HG03378 (cell line): ENCODE data around the gene HCN2.
"Not testable (repeated sequence)": the region's sequence is repeated elsewhere in the genome, so short reads cannot be mapped to it uniquely, and the experiment has no call there.

Experiments used
- ATAC-seq: cut with Tn5 transposase; IDR thresholded peaks from one replicate; pipeline ENCODE4 v1.9.1; 2021; ENCODE audit warnings: mild to moderate bottlenecking, moderate library complexity; ENCODE audit not compliant: unreplicated experiment

HCN2 gene

DNA sequence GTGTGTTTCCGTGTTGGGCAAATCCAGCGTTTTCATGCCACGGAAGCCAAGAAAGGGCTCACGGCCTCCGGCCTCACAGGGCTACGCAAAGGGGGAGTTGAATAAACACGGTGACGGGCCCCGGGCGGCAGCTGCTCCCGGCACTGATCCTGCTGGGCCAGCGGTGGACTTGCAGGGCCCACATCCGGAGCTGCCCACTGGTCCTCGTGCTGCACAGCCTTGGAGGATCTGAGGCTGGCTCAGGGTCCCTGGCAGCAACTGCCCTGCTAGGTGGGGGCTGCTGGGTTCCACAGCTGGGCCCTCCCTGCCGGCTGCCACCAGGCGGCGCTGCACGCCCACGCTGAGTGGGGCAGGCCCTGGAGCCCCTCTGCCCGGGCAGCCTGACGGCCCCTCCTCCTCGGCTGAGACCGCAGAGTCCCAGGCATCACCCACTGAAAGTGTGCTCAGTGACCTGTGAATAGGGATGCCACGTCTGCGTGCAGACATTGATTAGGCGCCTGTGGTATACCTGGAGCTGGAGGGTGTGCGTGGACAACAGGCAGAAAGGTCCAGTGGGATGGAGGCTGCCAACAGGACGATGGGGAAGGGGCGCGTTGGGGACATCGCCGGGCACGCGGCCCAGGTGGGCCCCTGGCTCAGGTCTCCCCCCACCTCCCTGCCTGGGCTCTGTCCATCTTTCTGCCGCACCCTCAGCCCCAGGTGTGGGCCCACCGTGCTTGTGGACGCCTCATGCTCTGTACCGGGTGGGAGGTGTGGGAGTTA, 5.3 kb upstream of the HCN2 start:
- no peak for ATAC-seq

DNA sequence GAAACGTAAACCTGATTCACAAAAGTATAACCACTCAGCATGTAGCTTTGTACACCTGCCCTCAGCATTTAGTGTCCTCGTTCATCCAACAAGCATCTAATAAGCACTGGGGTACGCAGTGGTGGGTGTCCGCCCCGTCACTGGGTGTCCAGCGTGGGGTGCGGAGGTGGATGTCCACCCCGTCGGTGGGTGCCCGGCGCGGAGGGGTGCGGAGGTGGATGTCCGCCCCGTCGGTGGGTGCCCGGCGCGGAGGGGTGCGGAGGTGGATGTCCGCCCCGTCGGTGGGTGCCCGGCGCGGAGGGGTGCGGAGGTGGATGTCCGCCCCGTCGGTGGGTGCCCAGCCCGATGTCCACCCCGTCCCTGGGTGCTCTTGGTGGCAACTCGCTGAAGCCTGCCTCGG, 4.5 kb upstream of the HCN2 start:
- ATAC-seq: not testable (repeated sequence)

DNA sequence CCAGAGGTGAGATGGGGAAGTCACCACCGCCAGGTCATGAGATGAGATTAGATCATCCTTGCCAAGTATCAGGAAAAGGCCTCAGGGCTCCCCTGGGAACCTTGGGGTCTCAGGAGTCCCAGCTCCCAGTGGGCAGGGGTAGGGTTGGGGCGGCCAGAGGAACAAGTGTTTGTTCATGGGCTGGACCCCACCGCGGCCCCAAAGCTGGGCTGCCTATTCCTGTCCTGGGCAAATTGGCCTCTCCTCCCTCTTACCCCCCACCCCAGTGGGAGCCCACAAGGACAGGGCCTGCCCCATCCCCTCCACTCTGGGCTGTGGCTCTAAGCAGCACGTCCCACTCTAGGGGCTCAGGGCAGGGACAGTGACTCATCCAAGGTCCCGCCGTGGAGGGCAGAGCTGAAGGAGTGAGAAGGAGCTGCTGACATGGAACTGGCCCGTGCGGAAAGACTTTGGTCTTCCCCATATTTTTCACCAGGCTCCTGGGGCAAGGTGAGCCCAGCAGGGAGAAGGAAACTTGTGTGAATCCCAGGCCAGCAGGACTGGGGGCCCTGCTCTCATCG, 4.0 kb upstream of the HCN2 start:
- no peak for ATAC-seq

DNA sequence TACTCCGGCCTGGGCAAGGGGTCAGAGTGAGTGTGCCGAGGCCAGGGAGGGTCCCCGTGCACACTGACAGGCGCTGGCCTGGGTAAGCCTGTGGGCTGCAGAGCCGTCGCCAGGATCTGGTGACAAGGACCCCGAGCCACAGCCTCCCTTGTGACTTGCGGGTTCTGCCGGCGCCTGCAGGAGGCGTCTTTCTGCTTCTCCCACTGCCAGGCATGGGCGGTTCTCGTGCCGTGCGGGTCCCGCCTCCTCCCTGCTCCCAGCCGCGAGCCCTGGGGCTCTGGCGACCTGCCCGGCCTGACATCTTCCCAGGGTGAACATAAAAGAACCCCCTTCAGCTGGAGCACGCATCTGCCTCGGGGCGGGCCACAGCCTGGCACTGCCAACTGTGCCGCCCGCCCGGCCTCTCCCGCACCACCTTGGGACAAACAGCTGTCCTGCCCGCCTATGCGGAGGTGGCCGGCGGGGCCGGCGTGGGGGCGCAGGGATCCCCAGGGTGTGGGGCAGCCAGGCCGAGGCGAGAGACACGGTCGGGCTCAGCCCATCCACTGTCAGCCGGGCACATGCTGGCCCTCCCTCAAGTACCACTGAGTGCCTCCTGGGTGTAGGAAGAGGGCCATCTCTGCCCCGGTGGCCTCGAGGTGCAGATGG, 1.5 kb upstream of the HCN2 start:
- ATAC-seq: no peak

GRCh38 chr19:588741-589692, 664 bp upstream of the HCN2 start:
- ATAC-seq: no peak

DNA sequence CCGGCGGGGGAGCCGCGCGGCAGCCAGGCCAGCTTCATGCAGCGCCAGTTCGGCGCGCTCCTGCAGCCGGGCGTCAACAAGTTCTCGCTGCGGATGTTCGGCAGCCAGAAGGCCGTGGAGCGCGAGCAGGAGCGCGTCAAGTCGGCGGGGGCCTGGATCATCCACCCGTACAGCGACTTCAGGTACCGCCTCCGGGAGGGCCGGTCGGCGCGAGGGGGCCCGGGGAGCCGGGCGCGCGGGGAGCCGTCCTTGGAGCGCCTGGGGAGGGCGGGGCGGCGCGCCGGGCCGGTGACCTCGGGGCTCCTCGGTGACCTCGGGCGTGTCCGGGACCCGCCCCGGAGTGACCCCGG, 690 bp downstream of the HCN2 start:
- no peak for ATAC-seq

DNA sequence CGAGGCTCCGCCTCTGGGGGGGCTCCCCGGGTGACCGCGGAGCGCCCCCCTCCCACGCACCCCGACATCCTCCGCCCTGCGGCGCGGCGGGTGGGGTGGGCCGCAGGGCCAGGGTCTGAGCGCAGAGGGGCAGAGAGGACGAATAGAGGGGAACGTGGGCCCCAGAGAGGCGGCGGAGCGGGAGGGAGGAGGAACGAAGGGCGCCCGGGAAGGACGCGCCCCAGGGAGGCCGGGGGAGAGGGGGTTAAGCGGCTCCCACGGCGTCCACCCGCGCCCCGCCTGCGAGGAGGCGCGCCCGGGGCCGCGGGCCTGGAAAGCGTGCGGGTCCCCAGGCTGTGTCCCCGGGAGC, 1.0 kb downstream of the HCN2 start:
- no peak for ATAC-seq

DNA sequence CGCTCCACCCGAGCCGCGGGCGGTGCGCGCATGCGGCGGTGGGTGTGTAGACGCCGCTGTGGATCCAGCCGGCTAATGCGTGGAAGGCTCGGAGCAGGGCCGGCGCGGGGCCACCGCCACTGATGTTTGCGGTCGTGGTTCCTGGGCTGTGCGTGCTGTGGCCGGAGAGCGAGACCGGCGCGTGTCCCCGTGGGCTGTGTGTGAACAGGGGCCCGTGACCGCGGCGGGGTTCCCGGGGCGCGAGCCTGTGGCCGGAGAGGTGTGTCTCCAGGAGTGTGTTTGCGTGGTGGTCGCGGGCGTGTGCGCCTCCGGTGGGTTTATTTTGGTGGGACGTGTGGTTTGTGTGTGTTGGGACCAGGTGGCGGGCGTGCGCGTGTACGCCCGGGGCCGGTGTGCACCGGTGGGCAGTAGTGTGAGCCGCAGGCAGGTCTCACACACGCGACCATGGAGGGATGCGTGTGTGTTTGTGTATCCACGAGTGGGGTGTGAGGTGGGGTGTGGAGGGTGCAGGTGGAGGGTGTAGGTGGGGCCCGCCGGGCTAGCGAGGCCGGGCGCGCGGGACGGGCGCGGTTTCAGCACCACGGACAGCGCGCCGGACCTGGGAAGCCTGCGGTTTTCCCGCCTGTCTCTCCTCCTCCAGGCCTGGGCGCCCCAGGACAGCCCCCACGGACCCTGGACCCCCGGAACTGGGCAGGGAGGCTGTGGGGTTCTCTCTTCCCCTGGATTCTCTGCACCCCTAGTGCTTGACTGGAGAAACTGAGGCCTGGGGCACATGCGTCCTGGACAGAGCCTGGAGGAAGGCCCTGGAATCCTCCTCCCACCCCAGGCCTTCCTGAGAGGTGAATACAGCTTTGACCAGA, 1.6 kb downstream of the HCN2 start:
- ATAC-seq: no peak

- ATAC-seq: no peak
These were observed 2.4 kb downstream of the HCN2 start for GRCh38 chr19:592101-592500.

DNA sequence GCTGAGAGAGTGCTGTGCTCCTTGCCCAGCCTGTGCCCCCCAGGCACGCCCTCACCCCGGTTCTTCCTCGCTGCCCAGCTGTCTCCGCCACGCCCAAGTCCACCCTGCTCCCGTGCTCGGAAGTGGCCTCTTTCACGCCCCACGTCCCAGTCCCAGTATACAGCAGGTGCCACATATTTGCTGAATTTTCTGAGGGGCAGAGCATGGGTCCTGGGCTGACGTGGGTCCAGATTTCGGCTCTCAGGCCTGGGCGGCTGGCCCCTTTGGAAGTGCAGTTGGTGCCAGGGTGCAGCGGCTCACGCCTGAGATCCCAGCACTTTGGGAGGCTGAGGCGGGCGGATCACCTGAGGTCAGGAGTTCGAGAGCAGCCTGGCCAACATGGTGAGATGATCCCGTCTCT, 3.4 kb downstream of the HCN2 start:
- no peak for ATAC-seq

DNA sequence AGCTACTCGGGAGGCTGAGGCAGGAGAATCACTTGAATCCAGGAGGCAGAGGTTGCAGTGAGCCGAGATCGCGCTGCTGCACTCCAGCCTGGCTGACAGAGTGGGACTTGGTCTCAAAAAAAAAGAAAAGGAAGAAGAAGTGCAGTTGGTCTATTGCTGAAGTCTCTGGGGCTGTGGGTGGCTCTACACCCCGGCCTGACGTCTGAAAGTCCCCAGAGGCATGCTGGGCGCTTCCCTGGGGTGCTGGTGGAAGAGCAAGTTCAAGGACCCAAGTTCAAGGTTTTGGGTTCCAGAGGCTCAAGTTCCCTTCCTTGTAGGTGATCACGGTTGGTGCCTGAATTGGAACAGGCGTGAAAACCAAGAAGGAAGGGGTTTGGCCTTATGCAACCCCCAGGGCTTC, 3.8 kb downstream of the HCN2 start:
- no peak for ATAC-seq

GRCh38 chr19:594265-594870, 4.7 kb downstream of the HCN2 start:
- ATAC-seq: no peak

GRCh38 chr19:595326-596262, 5.9 kb downstream of the HCN2 start:
- no peak for ATAC-seq

DNA sequence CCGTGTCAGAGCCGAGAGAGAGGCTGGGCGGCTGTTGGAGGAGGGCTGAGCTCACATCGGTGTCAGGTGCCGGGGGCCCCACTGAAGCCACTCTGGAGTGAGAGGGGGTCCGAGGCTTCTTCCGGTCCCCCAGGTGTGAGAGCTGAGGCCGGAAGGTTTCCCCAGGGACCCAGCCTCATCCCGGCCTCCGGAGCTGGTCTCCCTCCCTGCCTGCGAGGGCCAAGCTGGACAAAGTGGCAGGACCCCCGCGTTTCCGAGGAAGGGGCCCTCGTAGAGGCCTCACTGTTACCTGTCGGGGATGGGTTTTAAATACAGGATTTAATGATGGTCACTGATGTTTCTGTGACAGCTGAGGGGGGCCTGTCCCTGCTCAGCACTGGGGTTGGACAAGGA, 6.6 kb downstream of the HCN2 start:
- no peak for ATAC-seq

GRCh38 chr19:597406-598315, 8.0 kb downstream of the HCN2 start:
- no peak for ATAC-seq

GRCh38 chr19:601310-601709, 11.6 kb downstream of the HCN2 start:
- no peak for ATAC-seq

GRCh38 chr19:601790-602189, 12.1 kb downstream of the HCN2 start:
- ATAC-seq: no peak
